NCI-H187 (cell line): ENCODE results near the gene SH3BP2.

Experiments
- DNase-seq, 2 experiments: peaks; one replicate each; lab custom pipeline; 2025; lab: John Stamatoyannopoulos, UW

Gene SH3BP2, protein sequence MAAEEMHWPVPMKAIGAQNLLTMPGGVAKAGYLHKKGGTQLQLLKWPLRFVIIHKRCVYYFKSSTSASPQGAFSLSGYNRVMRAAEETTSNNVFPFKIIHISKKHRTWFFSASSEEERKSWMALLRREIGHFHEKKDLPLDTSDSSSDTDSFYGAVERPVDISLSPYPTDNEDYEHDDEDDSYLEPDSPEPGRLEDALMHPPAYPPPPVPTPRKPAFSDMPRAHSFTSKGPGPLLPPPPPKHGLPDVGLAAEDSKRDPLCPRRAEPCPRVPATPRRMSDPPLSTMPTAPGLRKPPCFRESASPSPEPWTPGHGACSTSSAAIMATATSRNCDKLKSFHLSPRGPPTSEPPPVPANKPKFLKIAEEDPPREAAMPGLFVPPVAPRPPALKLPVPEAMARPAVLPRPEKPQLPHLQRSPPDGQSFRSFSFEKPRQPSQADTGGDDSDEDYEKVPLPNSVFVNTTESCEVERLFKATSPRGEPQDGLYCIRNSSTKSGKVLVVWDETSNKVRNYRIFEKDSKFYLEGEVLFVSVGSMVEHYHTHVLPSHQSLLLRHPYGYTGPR

DNA sequence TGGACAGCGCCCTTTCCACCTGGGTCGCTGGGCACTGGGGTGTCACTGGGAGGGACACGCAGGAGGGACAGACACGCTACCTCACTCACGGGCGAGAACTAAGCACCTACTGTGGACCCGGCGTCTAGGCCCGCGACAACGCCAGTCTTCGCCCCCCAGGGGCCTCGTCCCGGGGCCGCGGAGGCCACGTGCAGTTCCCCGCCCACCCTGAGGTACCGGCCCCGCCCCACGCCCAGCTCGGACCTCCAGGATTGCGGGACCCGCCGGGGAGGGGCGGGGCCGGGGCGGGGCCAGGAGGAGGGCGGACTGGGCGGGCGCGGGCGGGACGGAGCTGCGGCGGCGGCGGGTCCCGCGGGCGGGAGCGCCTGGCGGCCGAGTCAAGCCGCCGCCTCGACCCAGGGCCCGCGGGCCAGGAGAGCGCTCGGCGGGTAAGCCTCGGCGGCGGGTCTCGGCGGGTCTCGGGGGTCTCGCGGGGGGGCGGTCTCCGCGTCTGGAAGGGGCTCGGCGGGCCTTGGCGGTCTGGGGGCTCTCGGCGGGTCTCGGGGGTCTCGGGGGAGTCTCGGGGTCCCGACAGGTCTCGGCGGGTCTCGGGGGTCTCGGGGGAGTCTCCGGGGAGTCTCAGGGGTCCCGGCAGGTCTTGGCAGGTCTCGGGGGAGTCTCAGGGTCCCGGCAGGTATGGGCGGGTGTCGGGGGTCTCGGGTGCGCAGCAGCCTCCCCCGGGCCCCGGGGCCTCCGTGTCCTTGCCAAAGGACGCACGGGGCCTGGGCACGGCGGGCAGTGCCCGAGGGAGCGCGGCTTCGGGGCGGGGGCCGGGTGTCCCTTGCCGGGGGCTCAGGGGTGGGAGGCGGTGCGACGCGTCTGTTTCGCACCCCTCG lies at the start of gene SH3BP2:
SH3BP2 (plus strand) TSS at position 375 of the 875 bp plus-strand sequence. CDS start 27,533 bp downstream, outside the sequence.
- no peak for DNase-seq

DNA sequence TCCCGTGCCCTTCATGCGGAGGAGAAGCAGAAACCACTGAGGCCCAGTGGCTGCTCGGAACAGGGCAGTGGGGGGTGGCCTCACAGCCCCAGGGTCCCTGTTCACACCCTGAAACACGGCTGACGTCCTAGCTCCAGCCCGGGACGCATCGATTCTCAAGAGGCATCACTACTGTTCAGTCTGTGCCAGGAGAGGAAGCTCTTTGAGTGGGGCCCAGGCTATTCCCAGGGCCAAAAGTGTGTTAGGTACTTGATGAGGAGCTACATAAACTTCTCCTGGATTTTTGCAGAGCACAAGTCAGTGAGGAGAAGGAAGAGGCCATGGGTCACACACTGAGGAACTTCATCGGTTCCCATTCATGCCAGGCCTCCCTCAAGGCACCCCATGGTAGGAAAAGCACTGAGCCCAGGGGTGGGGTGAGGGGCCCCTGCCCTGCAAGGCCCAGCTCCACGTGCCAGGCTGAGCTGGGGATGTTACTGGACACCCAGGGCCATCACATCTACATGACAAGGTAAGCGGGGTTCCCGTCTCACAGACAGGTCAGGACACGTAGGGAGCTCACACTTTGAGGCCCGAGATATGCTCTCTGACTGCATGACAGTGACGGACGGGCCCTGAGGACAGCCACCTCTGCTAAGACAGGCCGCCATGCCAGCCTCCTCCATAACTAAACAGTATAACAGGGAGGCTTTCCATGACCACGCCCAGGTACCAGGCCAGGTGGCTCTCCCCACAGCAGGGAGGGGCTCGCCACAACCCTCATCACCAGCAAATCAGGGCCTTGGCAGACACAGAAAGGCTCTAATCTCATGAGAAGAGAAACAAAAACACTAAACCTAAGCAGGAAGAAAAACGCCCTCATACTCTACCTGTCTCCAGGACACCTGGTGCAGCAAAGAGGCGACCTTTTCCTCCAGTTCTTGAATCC lies 49.1 kb upstream of the SH3BP2 start:
- DNase-seq: peak; percentile 27 to 75

DNA sequence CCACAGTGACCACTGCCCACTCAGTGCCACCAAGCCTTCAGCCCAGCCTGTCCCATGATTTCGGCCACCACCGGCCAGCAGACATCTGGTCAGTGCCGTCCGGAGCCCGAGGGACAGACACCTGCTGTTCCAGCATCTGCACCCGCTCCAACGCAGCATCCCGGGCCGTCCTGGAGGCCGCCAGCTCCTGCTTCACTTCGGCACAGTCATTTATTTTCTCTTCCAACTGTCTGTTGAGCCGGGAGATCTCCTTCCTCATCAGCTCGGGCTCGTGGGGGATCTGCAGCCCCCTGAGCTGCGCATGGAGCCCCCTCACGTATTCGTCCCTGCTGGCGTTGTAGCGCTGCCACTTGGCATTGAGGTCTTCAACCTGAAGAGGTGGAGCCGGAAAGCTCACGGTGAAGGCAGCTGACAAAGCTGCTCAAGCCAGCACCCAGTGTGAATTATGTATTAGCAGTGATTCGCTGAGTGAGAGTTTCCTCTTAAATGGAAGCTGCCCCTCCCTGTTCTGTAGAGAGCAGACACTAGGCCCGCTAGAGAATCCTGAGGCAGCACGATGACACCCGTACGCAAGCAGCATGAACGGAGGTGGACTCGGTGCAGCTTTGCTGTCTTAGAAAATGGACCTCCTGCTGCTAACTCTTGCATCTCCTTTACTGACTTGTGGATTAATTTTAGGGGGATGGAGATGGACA lies 48.2 kb upstream of the SH3BP2 start:
- DNase-seq: no peak

DNA sequence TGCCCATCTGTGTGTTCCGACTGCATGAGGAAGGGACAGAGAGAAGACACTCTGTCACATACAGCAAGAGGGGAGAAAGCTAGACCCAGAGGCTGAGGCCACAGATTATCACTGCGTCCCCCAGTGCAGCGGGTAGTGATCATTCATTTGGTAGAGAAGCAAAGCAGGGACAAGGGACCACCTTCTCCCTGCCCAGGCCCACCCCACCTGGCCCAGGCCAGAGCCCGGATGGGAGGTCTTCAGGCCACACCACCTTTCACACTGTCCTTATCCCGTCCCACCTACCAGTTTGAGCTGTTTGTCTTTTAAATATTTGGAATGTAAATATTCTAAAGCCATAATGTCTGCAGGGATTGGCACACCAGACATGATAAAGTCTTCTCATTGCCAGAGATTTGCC lies 47.4 kb upstream of the SH3BP2 start:
- no peak for DNase-seq

DNA sequence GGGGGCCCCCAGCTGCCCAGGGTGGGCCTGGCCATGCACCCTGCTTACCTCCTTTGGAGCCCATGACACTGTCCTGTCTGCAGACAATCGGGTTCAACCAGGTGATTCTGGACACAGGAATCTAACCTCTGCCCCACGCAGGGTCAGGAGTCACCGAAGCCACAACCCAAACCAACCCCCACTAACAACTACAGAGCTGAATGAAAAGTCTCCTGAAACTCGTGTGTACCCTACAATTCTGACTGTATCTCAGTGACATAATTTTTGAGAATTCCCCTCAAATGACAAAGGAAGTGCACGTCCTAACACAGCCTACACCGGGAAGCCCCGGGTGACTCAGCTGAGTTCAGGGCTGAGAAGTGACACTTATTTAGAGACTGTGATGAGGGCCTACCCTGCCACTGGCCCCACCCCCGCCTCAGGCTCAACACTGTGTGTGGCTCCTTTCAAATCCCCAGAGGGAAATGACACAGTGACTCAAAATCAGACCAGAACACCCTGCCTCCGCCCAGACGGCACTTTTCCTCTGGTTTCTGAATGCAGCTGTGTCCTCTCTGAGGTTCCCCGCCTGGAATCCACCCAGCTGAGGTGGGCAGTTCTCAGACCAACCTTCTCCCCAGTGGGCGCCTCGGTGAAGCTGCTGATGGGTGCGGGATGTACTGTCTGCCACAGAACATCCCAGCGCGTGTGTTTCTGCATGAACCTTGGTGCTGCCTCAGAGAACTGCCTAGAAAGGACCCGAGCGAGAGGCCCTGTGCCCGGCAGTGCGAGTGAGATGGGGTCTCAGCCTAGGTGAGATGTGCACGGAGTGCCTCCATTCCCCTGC lies 46.7 kb upstream of the SH3BP2 start:
- DNase-seq: no peak

DNA sequence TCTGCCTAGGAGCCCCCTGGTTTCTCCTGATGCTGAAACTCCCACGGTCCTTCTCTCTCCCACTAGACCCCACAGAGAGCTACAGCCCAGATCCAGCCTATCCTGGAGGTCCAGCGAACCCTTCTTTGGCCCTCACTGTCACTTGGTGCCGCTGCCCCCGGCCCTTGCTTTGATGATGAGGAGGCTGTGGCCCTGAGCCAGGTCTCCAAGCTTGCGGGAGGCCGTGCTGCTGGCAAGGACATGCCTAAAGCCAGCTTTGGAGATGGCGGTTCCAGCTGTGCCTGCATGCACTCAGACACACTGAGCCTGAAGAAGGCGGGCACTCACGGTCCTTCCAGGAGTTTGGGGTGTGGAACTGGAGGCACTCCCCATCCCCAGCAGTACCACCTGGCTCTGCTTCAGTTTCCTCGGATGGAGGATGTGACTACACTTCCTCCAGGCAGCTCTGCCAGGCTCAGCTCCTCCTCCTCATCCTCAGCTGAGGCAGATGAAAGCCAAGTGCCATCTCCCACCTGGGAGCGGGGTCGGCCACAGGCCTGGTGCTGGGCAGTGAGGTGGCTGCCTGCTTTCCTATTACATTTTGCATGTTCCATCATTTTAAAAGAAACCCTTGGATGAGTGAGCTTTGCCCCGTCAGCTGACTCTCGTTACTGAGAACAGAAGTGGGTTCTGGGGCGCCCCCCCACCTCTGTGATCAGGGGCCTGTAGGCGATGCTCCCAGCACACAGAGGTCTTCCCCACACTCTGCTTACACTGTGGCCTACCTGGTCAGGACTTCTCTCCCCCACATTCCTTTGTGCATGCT lies 45.8 kb upstream of the SH3BP2 start:
- DNase-seq: no peak

DNA sequence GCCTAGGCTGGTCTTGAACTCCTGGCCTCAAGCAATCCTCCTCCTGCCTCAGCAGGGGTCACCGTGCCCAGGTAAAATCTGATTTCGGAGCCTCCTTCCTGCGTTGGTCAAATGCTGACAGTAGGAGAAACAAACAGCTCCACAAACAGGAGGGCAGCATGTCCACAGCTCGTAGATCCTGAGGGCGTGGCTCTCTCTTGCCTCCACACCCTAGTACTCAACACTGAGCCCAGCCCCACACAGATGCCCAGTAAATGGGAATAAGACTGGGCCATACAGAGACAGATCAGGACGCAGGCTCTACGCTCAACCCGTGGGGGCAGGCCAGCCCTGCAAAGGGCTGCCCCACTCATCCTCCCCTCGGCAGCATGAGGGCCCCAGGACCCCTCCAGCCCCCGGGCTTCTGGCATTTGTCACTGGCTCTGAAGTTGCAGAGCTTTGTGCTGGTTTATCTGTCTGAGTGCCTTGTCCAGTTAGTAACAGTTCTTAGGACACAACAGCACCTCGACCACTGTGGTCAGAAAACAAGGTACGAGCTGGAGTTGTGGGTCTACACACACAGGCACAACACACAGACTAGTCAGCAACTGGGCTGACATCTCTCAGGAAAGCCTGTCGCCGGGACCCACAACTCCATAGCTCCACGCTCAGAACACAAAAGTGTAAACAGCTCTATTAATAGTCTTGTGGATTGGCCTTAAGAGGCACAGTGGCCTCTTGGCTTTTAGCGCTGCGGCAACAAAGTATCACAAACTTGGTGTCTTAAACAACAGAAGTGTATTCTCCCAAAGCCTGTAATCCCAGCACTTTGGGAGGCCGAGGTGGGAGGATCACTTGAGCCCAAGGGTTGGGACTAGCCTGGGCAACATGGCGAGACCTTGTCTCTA lies 41.9 kb upstream of the SH3BP2 start:
- DNase-seq: no peak

GRCh38 chr4:2753436-2753835 lies 39.4 kb upstream of the SH3BP2 start:
- no peak for DNase-seq

DNA sequence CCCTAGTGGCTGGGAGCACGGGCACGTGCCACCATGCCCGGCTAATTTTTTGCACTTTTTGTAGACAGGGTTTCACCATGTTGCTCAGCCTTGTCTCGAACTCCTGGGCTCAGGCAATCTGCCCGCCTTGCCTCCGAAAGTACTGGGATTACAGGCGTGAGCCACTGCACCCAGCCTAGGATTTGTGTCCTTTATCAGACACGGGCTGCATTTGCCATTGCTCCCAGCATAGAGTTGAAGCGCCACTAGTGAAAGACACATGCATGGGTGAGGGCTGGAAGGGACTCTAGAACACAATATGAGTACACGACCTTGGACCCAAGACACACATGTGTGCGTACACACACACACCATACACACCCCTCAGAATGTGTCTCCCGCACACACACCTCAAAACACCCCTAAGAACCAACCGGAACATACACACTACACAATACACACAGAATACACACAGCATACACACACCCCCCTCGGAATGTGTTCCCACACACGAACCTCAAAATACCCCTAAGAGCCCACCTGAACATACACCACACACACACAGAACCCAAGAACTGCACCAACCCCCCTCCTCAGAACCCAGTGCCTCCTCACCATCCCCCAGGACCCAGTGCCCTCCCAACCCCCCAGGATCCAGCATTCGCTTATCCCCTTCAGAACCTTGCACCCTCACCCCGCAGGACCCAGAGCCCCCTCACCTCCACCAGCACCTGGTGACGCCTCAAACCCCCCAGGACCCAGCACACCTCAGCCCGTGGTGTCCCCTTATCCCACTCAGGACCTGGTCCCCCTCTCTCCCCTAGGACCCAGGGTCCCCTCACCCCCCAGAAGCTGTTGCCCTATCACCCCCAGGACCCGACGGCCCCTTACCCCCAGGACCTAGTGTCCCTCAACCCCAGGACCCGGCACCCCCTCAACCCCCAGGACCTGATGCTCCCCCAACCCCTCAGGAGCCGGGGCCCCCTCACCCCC lies 37.8 kb upstream of the SH3BP2 start:
- no peak for DNase-seq

- peak; percentile 31 to 50 for DNase-seq
These were observed 36.8 kb upstream of the SH3BP2 start, which contains the start of gene TNIP2 for GRCh38 chr4:2755821-2756690. TSS of gene TNIP2 (minus strand) at chr4:2756336. CDS start at chr4:2756289, 47 bp downstream.

- DNase-seq: no peak
These were observed 36.1 kb upstream of the SH3BP2 start for GRCh38 chr4:2756691-2757350.

GRCh38 chr4:2757426-2757825 lies 35.5 kb upstream of the SH3BP2 start:
- DNase-seq: no peak

DNA sequence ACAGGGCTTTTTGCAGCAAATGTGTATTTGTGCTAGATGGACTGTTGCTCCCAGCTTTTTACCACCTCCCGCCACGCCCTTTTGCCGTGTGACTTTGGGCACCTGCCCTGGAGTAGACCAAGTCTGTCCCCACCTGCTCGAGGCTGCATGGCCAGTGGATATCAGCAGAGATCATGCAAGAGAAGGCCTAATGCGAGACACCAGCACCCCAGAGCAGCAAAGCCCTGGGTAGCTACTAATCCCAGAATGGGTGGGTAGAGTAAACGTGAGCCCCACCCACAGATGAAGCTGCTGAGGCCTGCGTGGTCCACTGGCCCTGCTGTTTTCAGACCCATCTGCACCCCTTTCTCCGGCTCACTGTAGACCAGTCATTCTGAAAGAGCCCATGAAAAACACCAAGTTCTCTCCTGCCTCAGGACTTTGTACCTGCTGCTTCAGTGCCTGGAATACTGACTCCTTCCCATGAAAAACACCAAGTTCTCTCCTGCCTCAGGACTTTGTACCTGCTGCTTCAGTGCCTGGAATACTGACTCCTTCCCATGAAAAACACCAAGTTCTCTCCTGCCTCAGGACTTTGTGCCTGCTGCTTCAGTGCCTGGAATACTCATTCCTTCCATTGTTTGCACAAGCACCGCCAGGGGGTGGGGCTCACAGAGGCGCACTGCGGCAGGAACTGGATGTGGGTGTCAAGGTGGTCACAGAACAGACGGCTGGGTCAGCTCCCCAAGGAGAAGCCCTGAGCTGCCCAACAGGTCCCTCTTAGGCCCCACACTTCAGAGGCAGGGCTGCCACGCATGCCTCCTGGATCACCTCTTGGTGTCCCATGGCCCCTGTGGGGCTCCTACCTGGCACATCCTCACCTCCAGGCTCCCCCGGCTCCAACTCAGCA lies 31.6 kb upstream of the SH3BP2 start:
- DNase-seq: no peak

GRCh38 chr4:2762048-2762447 lies 30.8 kb upstream of the SH3BP2 start:
- DNase-seq: no peak
